ENCODE results near the gene DOK1. TPM values are rescaled to one million over a fixed set of nuclear protein-coding genes. Genes with fewer than 3 reads are reported as not detected.

The DOK1 gene
- total RNA-seq, 2 donors from 2014 or later: 7.9 to 12.4 TPM

DNA sequence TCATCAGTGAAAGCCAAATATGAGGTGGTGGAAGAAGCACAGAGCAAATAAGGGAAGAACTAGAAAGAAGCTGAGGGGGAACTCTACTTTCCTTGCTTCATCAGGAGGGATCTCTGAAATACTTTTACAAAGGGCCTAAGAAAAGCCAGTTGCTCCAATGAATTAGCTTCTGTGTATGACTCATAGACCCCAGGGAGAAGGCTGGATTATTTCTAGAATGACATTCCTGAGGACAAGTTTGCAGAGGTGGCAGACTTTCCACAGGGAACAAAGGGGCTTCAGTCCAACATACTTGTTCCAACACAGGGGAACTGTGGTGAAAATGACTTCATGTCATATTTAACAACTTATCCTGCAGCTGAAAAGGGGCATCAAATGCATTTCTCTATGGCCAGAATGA, 29.0 kb downstream of the DOK1 start:
- DNase-seq (no peak), ATAC-seq (peak in 1 of 2 donors; percentile 40)
- intact Hi-C loops (cut with DNase I): loop anchor here in 1 of 2 donors (10.0 kb wide), 1 partner anchor 99 kb away; the partner anchor contains the start of genes CCDC142 and TTC31

DNA sequence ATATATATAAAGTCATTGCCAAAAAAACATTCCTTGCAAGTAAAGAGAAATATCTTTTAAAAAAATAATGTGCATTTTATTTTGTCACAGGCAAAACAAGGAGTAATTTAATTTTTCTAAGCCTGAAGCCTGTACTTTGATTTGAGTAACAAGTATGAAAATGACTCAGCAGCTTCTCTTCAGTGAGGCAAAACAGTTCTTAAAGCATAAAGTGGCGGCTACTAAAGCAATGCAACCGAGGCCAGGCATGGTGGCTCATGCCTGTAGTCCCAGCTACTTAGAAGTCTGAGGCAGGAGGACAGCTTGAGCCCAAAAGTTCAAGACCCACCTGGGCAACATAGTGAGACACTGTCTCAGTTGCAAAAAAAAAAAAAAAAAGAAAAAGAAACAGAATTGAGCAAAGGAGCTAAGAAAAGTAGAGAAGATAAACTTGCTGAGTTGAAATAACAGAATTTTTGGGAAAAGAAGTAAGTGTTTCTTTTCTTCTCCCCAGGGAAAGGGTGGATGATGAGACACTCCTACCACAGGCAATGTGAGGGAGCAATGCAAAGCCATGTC, 29.6 kb downstream of the DOK1 start:
- DNase-seq (no peak), ATAC-seq (no peak)
- intact Hi-C loops (cut with DNase I): loop anchor here in 1 of 2 donors (10.0 kb wide), 1 partner anchor 99 kb away; the partner anchor contains the start of genes CCDC142 and TTC31

DNA sequence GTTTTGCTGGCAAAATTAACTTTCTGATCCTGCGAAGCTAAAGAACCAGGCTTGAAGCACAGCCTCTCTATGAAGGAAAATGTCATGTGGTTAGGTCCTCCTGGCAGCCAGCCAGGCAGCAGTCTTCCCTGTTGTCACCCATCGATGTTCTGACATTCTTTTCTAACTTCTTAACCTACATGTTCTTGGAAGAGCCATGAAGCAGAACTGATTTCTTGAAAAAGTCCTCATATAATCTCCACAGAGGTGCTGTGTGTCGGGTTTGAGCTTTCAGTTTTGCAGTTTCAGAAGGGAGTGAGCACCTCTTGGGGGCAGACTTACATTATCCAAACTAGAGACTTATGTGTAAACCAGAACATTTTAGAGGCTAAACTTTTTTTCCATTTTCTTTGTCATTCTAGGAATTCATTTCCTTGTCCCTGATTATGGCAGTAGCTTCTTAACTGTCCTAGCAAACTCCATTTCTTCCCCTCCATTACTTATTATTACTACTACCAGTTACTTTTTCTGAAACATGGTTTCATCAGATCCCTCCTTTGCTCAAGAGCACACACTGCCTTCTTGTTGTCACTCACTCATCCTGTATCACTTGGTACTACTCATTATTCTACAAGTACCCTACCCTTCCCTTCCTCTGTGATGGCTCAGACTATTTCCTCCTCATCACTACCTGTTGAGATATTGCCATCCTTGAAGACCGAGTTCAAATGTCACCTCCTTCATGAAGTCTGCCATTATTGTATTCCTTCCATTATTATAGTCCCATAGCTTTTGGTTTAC, 31.1 kb downstream of the DOK1 start:
- DNase-seq (peak; percentile 28), ATAC-seq (no peak)
- intact Hi-C loops (cut with DNase I): loop anchor here (2.0 to 10.0 kb wide), 3 partner anchors 53 to 103 kb away; partner anchors contain the start of genes CCDC142 (in 2 of the 2) and TTC31 (in 2 of the 2)

DNA sequence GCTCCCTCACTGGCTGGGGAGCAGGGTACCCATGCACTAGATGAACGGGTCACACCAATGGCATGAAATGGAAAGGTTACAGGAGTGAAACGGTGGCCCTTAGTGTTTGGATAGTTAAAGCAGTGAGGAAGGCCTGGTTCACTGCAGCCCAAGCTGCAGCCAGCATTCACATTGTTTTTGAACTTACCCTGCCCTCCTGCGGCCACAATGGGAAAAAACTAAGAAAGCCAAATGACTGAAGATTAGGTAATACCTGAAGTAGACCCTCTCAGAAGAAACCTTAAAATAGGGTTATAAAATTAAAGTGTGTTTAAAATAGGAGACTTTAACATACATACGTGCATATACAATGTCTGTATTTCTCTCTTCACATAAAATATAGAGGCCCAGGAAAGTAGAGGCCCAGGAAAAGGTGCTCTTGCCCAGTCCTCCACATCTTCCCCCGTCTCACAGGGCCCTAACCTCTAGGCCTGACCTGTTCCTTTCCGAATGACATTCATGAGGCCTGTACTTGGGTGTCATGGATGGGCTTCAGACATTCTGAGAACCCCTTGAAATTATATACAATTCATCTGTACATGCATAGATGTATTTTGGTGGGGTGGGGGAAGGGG, 33.3 kb downstream of the DOK1 start:
- ATAC-seq: peak; percentile 92 to 94
- peak; percentile 63 for DNase-seq
- intact Hi-C loops (cut with DNase I): loop anchor here (2.0 to 10.0 kb wide), 3 partner anchors 55 to 105 kb away; partner anchors contain the start of genes CCDC142 (in 2 of the 2) and TTC31 (in 2 of the 2)

DNA sequence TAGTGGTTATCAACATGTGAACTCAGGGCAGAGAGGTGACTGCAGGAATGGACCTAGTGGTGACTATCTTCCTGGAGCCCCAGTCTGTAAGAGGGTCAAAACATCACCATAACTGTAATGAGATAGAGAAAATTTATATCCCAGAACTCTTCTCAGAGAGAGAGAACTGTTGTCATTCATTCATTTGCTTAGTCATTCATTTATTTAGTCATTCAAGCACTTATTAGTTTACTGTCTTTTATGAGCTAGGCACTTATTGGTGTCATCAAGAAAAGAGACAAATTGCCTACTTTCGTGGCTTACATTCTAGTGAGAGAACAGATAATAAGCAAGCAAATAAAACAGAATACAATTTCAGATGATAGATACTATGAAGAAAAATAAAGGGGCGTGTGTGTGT, 34.1 kb downstream of the DOK1 start:
- intact Hi-C loops (cut with DNase I): loop anchor here (5.0 to 10.0 kb wide), 2 partner anchors 56 to 104 kb away; partner anchors contain the start of genes CCDC142 (in 1 of the 2) and TTC31 (in 1 of the 2)
- no peak for ATAC-seq
- DNase-seq: no peak

DNA sequence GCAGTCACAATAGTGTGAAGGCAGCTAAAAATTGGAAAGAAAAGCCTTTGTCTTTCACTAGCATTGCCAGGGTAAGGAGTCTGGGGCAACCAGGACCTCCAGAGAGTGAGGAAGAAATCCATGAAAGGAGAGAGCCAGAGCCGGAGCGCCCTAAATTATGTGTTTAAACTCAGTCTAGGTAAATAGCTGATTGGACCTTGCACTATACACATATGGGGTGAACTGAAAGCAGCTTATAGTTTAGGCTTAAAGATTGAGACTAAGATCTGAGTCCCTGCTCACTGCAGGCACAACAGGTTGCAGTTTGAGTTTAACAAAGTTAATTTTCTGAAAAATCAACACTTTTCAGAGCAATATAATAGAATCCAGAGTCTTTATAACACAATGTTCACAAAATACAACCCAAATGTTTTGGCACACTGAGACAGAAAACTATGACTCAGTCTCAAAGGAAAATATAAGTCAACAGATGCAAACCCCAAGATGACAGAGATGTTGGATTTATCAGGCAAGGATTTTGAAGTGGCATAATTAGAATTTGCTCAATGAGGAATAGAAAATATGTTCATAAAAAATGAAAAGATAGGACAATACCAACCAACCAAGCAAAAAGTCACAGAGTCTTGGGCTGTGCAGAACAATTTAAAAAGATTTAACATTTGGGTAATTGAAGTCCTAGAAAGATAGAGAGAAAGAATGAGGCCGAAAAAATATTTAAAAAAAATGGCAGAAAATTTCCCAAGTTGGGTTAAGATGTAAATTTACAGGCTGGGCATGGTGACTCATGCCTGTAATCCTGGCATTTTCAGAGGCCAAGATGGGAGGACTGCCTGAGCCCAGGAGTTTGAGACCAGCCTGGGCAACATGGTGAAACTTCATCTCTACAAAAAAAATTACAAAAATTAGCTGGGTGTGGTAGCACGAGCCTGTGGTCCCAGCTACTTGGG, 39.6 kb downstream of the DOK1 start:
- DNase-seq: no peak
- ATAC-seq: no peak
- intact Hi-C loops (cut with DNase I): no loop called here

DNA sequence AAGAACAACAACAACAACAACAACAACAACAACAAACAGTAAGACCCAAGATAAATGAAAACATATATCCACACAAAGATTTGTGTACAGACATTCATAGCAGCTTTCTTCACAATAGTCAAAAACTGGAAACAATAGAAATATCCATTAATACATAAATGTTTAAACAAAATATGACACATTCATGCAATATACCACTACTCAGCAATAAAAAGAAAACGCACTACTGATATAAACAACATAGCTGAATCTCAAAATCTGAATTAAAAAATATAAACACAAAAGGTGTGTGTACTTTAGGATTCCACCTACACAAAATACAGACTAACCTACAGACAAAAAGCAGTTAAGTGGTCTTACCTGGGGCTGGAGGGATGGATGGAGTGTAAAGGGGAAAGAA, 42.1 kb downstream of the DOK1 start:
- intact Hi-C loops (cut with DNase I): no loop called here
- ATAC-seq (no peak), DNase-seq (no peak)

DNA sequence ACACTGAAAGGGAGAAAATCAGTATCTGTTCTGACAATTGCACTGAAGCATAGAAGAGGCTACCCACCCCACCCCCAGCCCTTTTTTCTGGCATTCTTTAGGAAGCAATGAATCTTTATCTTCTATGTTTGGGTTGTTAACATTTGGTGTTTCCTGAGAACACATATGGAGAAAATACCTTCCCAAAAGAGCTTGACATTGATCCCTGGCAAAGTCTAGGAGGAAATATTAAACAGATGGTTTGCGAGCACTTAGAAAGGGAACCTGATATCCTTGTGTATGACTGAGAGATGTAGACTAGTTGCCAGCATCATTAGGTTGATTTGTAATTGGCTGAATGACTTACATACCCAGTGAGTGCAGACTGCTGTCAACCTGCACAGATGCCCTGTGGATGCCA, 42.9 kb downstream of the DOK1 start:
- DNase-seq (no peak), ATAC-seq (no peak)
- intact Hi-C loops (cut with DNase I): no loop called here

DNA sequence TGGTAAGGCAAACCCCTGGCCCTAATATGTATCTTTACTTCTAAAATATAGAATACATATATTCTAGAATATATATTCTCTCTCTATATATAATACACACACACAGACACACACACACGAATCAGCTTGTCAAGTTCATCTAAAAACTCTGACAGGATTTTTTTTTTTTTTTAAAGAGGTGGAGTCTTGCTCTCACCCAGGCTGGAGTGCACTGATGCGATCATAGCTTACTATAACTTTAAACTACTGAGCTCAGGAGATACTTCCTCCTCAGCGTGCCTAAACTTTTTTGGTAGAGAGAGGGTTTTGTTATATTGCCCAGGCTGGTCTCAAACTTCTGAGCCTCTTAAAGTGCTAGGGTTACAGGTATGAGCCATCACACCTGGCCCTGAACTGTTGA, 45.2 kb downstream of the DOK1 start:
- intact Hi-C loops (cut with DNase I): no loop called here
- ATAC-seq: no peak
- no peak for DNase-seq

DNA sequence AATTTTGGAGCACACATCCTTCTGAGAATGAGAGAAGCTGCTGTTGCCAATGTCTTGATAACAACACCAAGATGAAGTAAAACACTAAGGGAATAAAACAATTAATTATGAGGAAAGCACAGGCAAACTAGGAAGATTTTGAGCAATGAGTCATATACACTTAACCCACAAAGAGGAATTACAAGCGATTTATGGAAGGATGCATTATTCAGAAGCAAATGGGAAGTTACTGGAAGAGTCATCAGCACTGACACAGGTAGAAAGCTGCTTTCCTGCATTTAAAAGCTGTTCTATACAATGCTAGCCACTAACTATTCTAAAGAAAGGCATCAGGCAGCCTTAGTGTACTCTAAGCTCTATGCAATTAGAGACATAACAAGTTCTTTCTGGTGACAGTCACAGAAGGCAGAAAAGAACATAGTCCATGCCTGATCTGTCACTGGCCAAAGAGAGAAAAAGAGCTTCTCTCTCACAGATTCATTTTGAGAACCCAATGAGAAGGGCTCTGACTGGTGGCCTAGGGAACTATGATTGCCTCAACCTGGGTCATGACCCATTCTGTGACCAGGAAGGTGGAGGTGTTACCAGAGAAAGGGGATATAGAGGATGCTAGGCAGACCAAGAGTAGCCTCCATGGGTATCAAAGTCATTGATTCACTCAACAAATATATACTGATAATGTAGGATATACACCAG, 48.2 kb downstream of the DOK1 start:
- intact Hi-C loops (cut with DNase I): no loop called here
- DNase-seq (no peak), ATAC-seq (no peak)

DNA sequence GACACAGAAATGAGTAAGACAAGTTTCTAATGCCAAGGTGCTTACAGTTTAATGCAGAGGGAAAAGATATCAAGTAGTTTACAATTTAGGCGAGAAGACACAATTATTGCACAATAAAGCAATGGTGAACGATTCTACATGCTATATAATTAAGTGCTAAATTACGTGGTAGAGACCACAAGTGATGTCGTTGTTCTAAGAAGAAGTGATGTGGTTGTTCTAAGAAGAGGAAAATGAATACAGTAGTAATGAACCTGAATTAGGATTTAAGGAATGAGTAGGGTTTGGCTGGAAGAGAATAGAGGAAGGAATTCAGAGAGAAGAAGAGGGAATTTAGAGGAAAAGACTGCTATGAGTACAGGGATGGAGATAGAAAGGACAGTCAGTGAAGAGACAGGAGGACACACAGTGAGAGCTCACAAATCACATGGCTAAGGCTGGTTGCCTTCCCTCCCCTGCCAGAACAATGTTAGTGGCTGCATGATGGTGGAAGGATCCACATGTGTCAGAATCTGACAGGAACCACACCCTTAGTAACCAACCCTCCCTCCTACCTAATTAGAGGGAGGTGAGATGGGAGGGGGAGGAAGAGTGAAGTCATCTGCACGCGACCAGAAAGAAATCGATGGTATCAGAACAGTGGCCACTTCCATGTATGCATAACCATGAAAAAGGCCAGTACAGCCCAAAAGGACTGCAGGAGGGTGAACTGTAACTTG, 48.9 kb downstream of the DOK1 start:
- no peak for ATAC-seq
- intact Hi-C loops (cut with DNase I): no loop called here
- DNase-seq: no peak

DNA sequence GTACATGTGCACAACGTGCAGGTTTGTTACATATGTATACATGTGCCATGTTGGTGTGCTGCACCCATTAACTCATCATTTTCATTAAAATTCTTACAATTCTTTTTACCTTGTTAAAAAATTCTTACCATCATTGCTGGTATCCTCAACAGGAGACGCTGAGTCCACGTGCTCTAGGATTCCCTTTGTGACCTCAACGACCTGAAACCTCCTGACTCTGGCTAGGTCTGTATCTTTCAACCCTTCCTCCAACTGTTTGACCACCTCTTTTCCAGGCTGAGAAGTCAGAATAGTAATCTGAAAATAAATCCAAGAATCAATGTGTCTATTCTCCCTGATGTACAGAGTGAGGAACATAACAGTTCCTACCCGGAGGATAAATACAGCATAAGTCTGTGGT, 52.4 kb downstream of the DOK1 start:
- no peak for ATAC-seq
- intact Hi-C loops (cut with DNase I): no loop called here
- no peak for DNase-seq

Other genes with a start within 250 kb of the DOK1 start
- 1 to 10 TPM; 1.2 to 1.7 TPM for gene SLC4A5, start 211.3 kb upstream of the DOK1 start, total RNA-seq
- 100 to 1,000 TPM; 106 to 118 TPM for gene DCTN1, start 174.4 kb upstream of the DOK1 start, total RNA-seq
- gene C2orf81, start 133.1 kb upstream of the DOK1 start, total RNA-seq: under 1 TPM; 0.59 to 0.79 TPM
- gene WDR54, start 133.0 kb upstream of the DOK1 start, total RNA-seq: 1 to 10 TPM; 4.1 to 5.5 TPM
- 10 to 100 TPM; 14.1 to 18.7 TPM for gene RTKN, start 112.8 kb upstream of the DOK1 start, total RNA-seq
- gene INO80B, start 99.6 kb upstream of the DOK1 start, total RNA-seq: 10 to 100 TPM; 21.1 to 22.1 TPM
- 10 to 100 TPM; 42.2 to 56.7 TPM for gene WBP1, start 96.3 kb upstream of the DOK1 start, total RNA-seq
- gene MOGS, start 89.3 kb upstream of the DOK1 start, total RNA-seq: 10 to 100 TPM; 25.3 to 32.7 TPM
- 100 to 1,000 TPM; 110 to 127 TPM for gene MRPL53, start 82.0 kb upstream of the DOK1 start, total RNA-seq
- gene CCDC142, start 71.7 kb upstream of the DOK1 start, total RNA-seq: 1 to 10 TPM; 6.8 to 8.8 TPM
- 10 to 100 TPM; 11.9 TPM for gene TTC31, start 71.6 kb upstream of the DOK1 start, total RNA-seq
- gene LBX2, start 55.1 kb upstream of the DOK1 start, total RNA-seq: 1 to 10 TPM in 1 of 2 donors, under 1 TPM in 1; 0.60 to 1.0 TPM
- 10 to 100 TPM; 18.3 to 24.0 TPM for gene PCGF1, start 47.0 kb upstream of the DOK1 start, total RNA-seq
- not detected for gene TLX2, start 40.3 kb upstream of the DOK1 start, total RNA-seq
- gene DQX1, start 28.5 kb upstream of the DOK1 start, total RNA-seq: not detected
- gene AUP1, start 25.0 kb upstream of the DOK1 start, total RNA-seq: 10 to 100 TPM; 62.2 to 78.3 TPM
- gene HTRA2, start 24.8 kb upstream of the DOK1 start, total RNA-seq: 10 to 100 TPM; 28.7 to 29.3 TPM
- gene LOXL3, start 778 bp upstream of the DOK1 start, total RNA-seq: 1 to 10 TPM; 4.1 to 8.4 TPM
- gene M1AP, start 93.6 kb downstream of the DOK1 start, total RNA-seq: under 1 TPM; 0.44 to 0.65 TPM
- 1 to 10 TPM; 3.4 to 6.1 TPM for gene SEMA4F, start 99.5 kb downstream of the DOK1 start, total RNA-seq